Fibroblast of peridontal ligament (primary cell): ENCODE results near the gene KLHDC8B.

Experiments used
- DNase-seq: peaks from one replicate; pipeline ENCODE4 v3.0.0-alpha.2; 2010; ENCODE audit errors: extremely low read depth

KLHDC8B gene

GRCh38 chr3:49171119-49171774 is at the start of gene KLHDC8B:
Gene KLHDC8B, plus strand, starts transcription at chr3:49171598. Its CDS starts 1,172 bp downstream, at chr3:49172770.
- peak; percentile 78 for DNase-seq

GRCh38 chr3:49122022-49122421 is 49.4 kb upstream of the KLHDC8B start:
- DNase-seq = no peak

GRCh38 chr3:49122451-49122850 is 48.9 kb upstream of the KLHDC8B start:
- no peak for DNase-seq

- no peak for DNase-seq
Observed at GRCh38 chr3:49122886-49123545, 48.4 kb upstream of the KLHDC8B start.

GRCh38 chr3:49123687-49124086 is 47.7 kb upstream of the KLHDC8B start:
- no peak for DNase-seq

GRCh38 chr3:49124203-49124602 is 47.2 kb upstream of the KLHDC8B start:
- no peak for DNase-seq

- DNase-seq = no peak
Observed at GRCh38 chr3:49124991-49125670, 46.3 kb upstream of the KLHDC8B start.

- no peak for DNase-seq
Observed at GRCh38 chr3:49131040-49131439, 40.4 kb upstream of the KLHDC8B start.

- DNase-seq = no peak
Observed at GRCh38 chr3:49131576-49131975, 39.8 kb upstream of the KLHDC8B start.

- DNase-seq = no peak
Observed at GRCh38 chr3:49132073-49132436, 39.3 kb upstream of the KLHDC8B start.

GRCh38 chr3:49132437-49133225 is 38.8 kb upstream of the KLHDC8B start, which contains the start of gene LAMB2:
Gene LAMB2, minus strand, starts transcription at chr3:49133050. Its CDS starts 183 bp downstream, at chr3:49132867.
- peak; percentile 82 for DNase-seq

GRCh38 chr3:49133226-49133951 is 38.0 kb upstream of the KLHDC8B start:
- DNase-seq = peak; percentile 91

GRCh38 chr3:49134471-49135265 is 36.7 kb upstream of the KLHDC8B start:
- DNase-seq = no peak

- no peak for DNase-seq
Observed at GRCh38 chr3:49135499-49135898, 35.9 kb upstream of the KLHDC8B start.

GRCh38 chr3:49140080-49140479 is 31.3 kb upstream of the KLHDC8B start:
- no peak for DNase-seq

- no peak for DNase-seq
Observed at GRCh38 chr3:49148159-49148558, 23.2 kb upstream of the KLHDC8B start.

- no peak for DNase-seq
Observed at GRCh38 chr3:49151610-49152009, 19.8 kb upstream of the KLHDC8B start.

GRCh38 chr3:49153349-49153912 is 18.0 kb upstream of the KLHDC8B start:
- DNase-seq = no peak

GRCh38 chr3:49157289-49157688 is 14.1 kb upstream of the KLHDC8B start:
- no peak for DNase-seq

- DNase-seq = no peak
Observed at GRCh38 chr3:49158103-49158709, 13.2 kb upstream of the KLHDC8B start.
